HG03558 (cell line): ENCODE data around the gene PHF10.

Experiments
- ATAC-seq: cut with Tn5 transposase; IDR thresholded peaks from one replicate; pipeline ENCODE4 v1.9.1; 2021; ENCODE audit warnings: moderate number of reproducible peaks; ENCODE audit not compliant: unreplicated experiment; ENCODE audit errors: extremely low read depth

The PHF10 gene

GRCh38 chr6:169685860-169686259 lies 38.4 kb downstream of the PHF10 start:
- ATAC-seq, result no peak

- ATAC-seq, result no peak
These were observed 40.2 kb downstream of the PHF10 start for GRCh38 chr6:169684056-169684455.

- no peak for ATAC-seq
These were observed 46.0 kb downstream of the PHF10 start for GRCh38 chr6:169678342-169678741.

- no peak for ATAC-seq
These were observed 47.2 kb downstream of the PHF10 start for GRCh38 chr6:169677096-169677495.

GRCh38 chr6:169675011-169675410 lies 49.3 kb downstream of the PHF10 start:
- ATAC-seq, result no peak

- no peak for ATAC-seq
These were observed 52.7 kb downstream of the PHF10 start for GRCh38 chr6:169671563-169671962.

- no peak for ATAC-seq
These were observed 54.4 kb downstream of the PHF10 start for GRCh38 chr6:169669889-169670288.

GRCh38 chr6:169669147-169669546 lies 55.2 kb downstream of the PHF10 start:
- ATAC-seq, result no peak

GRCh38 chr6:169668203-169668847 lies 56.0 kb downstream of the PHF10 start:
- ATAC-seq, result no peak

- ATAC-seq, result no peak
These were observed 56.6 kb downstream of the PHF10 start for GRCh38 chr6:169667716-169668115.

- no peak for ATAC-seq
These were observed 57.9 kb downstream of the PHF10 start for GRCh38 chr6:169666441-169666840.

GRCh38 chr6:169665289-169665688 lies 59.0 kb downstream of the PHF10 start:
- no peak for ATAC-seq

- ATAC-seq, result no peak
These were observed 60.1 kb downstream of the PHF10 start for GRCh38 chr6:169664227-169664626.

GRCh38 chr6:169663468-169663867 lies 60.8 kb downstream of the PHF10 start:
- no peak for ATAC-seq

- ATAC-seq, result no peak
These were observed 62.9 kb downstream of the PHF10 start for GRCh38 chr6:169661391-169661756.

- ATAC-seq, result no peak
These were observed 63.4 kb downstream of the PHF10 start for GRCh38 chr6:169660751-169661390.

- ATAC-seq, result no peak
These were observed 64.3 kb downstream of the PHF10 start for GRCh38 chr6:169659820-169660610.

GRCh38 chr6:169657284-169657610 lies 67.1 kb downstream of the PHF10 start:
- ATAC-seq, result no peak

- no peak for ATAC-seq
These were observed 67.6 kb downstream of the PHF10 start for GRCh38 chr6:169656546-169657283.

- ATAC-seq, result peak; percentile 88
These were observed 69.5 kb downstream of the PHF10 start for GRCh38 chr6:169654598-169655391.
